Urinary bladder (tissue), 4 donors: ENCODE measurements around the gene ATRNL1. TPM values are rescaled to one million over a fixed set of nuclear protein-coding genes. Genes with fewer than 3 reads are reported as not detected.
"Not testable (repeated sequence)": the region's sequence is repeated elsewhere in the genome, so short reads cannot be mapped to it uniquely, and the experiment has no call there.

Source experiments
- DNase-seq: peaks from one replicate; pipeline ENCODE4 v3.0.0-alpha.2; 2015; ENCODE audit errors: extremely low spot score
- H3K27ac ChIP-seq: one replicate; pipeline ENCODE4 v1.5.1; 2013; ENCODE audit warnings: low read depth, mild to moderate bottlenecking, moderate library complexity
- H3K36me3 ChIP-seq: one replicate; pipeline ENCODE4 v1.6.1; 2013; ENCODE audit warnings: mild to moderate bottlenecking, moderate library complexity; ENCODE audit not compliant: insufficient read depth
- H3K4me1 ChIP-seq: one replicate; pipeline ENCODE4 v1.6.1; 2013; ENCODE audit warnings: mild to moderate bottlenecking, moderate library complexity; ENCODE audit not compliant: insufficient read depth
- H3K4me3 ChIP-seq: one replicate; pipeline ENCODE4 v1.5.1; 2013; ENCODE audit warnings: low read depth, low read length
- WGBS: extraction: QIAGEN DNeasy Blood & Tissue Kit; methylation state at CpG from one replicate; pipeline ENCODE4 v1.1.7; 2013; 5-methylcytosine and 5-hydroxymethylcytosine counted together
- polyA plus RNA-seq: library from polyadenylated mRNA; stranded (reverse); fragments of 200-250 nt; gene quantifications from one replicate; pipeline ENCODE4 v1.2.3, GENCODE V29; 2013
- total RNA-seq: library from RNA; depleted of rRNA; stranded (reverse); fragments of >200 nt; gene quantifications from one replicate; pipeline ENCODE4 v1.2.3, GENCODE V29; 2014
- donor health status: healthy with polysubstance abuse.
- donor health status: healthy.

The ATRNL1 gene
- total and polyA plus RNA-seq, 2 donors, result 1.9 to 153 TPM

- Histone ChIP-seq H3K27ac (no peak overlapping the region), H3K4me1 (no peaks in the 10 kb centered on the region), H3K4me3 (no peak overlapping the region), H3K36me3 (no peaks in the 10 kb centered on the region)
- no peak for DNase-seq
- 56% methylated on average over 3 of the region's 3 CpGs for WGBS
Observed at GRCh38 chr10:115436999-115437398, 343.8 kb downstream of the ATRNL1 start.

DNA sequence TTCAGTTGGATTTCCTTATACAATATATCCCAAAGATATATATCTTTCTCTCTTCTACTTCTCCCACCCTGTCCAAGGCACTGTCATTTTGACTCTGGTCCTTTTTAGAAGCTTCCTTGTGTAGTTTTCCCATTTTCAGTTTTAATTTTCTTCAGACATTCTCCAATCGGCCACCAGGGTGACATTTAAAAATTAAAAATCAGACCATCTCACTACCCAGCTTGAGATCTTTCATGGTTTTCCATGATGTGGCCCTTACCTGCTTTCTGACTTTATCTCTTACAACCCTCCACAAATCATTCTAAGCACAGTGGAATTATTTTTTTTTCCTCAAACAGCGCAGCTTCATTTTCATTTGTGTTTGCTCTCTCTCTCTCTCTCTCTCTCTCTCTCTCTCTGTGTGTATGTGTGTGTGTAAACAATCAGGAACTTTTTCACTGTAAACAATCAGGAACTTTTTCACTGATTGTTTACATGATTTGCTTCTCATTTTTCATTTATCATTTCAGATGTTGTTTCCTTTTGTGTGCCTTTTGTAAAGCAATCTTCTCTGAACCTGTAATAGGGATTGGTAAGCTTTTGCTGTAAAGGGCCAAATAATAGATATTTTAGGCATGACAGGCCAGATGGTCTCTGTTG lies 348.9 kb downstream of the ATRNL1 start:
- H3K4me3 ChIP-seq, result no peak overlapping the region
- no peak for DNase-seq
- H3K27ac ChIP-seq, result no peak overlapping the region
- WGBS, result 64% methylated on average over 2 of the region's 2 CpGs
- H3K36me3 ChIP-seq, result no peaks in the 10 kb centered on the region
- no peaks in the 10 kb centered on the region for H3K4me1 ChIP-seq

GRCh38 chr10:115456812-115457211 lies 363.6 kb downstream of the ATRNL1 start:
- Histone ChIP-seq H3K36me3 (no peaks in the 10 kb centered on the region), H3K4me3 (no peak overlapping the region), H3K4me1 (no peaks in the 10 kb centered on the region), H3K27ac (no peak overlapping the region)
- DNase-seq, result no peak
- WGBS, result 95% methylated on average over 5 of the region's 5 CpGs

- Histone ChIP-seq H3K4me3 (no peak overlapping the region), H3K4me1 (no peaks in the 10 kb centered on the region), H3K36me3 (no peaks in the 10 kb centered on the region), H3K27ac (no peak overlapping the region)
- 91% methylated on average over 2 of the region's 2 CpGs for WGBS
- DNase-seq, result no peak
Observed at GRCh38 chr10:115483294-115483693, 390.1 kb downstream of the ATRNL1 start.

DNA sequence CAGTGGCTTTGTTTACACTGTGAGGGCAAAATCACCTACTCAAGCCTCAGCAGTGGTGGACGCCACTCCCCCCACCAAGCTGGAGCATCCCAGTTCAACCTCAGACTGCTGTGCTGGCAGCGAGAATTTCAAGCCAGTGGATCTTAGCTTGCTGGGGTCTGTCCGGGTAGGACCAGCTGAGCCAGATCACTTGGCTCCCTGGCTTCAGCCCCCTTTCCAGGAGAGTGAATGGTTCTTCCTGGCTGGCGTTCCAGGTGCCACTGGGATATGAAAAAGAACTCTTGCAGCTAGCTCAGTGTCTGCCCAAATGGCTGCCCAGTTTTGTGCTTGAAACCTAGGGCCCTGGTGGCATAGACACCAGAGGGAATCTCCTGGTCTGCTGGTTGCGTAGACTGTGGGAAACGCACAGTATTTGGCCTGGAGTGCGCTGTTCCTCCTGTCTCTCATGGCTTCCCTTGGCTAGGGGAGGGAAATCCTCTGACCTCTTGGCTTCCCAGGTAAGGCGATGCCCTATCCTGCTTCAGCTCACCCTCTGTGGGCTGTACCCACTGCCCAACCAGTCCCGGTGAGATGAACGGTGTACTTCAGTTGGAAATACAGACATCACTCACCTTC lies 398.5 kb downstream of the ATRNL1 start:
- no peak overlapping the region for H3K27ac ChIP-seq
- DNase-seq, result no peak
- H3K36me3 ChIP-seq, result no peaks in the 10 kb centered on the region
- H3K4me3 ChIP-seq, result no peak overlapping the region
- H3K4me1 ChIP-seq, result no peaks in the 10 kb centered on the region
- 93% methylated on average over 10 of the region's 10 CpGs for WGBS

GRCh38 chr10:115503546-115503945 lies 410.4 kb downstream of the ATRNL1 start:
- DNase-seq, result no peak
- Histone ChIP-seq H3K4me1 (no peaks in the 10 kb centered on the region), H3K36me3 (no peaks in the 10 kb centered on the region), H3K27ac (no peak overlapping the region), H3K4me3 (no peak overlapping the region)

GRCh38 chr10:115514895-115515294 lies 421.7 kb downstream of the ATRNL1 start:
- Histone ChIP-seq H3K27ac (no peak overlapping the region), H3K36me3 (no peaks in the 10 kb centered on the region), H3K4me3 (no peak overlapping the region), H3K4me1 (no peaks in the 10 kb centered on the region)
- WGBS, result 93% methylated on average over 2 of the region's 2 CpGs
- DNase-seq, result no peak

GRCh38 chr10:115525141-115525540 lies 432.0 kb downstream of the ATRNL1 start:
- no peaks in the 10 kb centered on the region for H3K4me1 ChIP-seq
- H3K27ac ChIP-seq, result no peak overlapping the region
- no peaks in the 10 kb centered on the region for H3K36me3 ChIP-seq
- H3K4me3 ChIP-seq, result no peak overlapping the region
- WGBS, result 80% methylated on average over 5 of the region's 5 CpGs
- no peak for DNase-seq

- not testable (repeated sequence) for H3K36me3 ChIP-seq, H3K4me1 ChIP-seq, H3K4me3 ChIP-seq, DNase-seq, H3K27ac ChIP-seq
Observed at GRCh38 chr10:115527682-115528081, 434.5 kb downstream of the ATRNL1 start.

DNA sequence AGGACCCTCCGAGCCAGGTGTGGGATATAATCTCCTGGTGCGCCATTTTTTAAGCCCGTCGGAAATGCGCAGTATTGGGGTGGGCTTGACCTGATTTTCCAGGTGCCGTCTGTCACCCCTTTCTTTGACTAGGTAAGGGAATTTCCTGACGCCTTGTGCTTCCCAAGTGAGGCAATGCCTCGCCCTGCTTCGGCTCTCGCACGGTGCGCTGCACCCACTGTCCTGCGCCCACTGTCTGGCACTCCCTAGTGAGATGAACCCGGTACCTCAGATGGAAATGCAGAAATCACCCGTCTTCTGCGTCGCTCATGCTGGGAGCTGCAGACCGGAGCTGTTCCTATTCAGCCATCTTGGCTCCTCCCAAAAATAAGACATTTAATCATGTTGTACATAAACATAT lies 443.2 kb downstream of the ATRNL1 start:
- H3K27ac ChIP-seq, H3K4me1 ChIP-seq, DNase-seq, H3K4me3 ChIP-seq, H3K36me3 ChIP-seq: not testable (repeated sequence)
- WGBS, result 95% methylated on average over 18 of the region's 18 CpGs

DNA sequence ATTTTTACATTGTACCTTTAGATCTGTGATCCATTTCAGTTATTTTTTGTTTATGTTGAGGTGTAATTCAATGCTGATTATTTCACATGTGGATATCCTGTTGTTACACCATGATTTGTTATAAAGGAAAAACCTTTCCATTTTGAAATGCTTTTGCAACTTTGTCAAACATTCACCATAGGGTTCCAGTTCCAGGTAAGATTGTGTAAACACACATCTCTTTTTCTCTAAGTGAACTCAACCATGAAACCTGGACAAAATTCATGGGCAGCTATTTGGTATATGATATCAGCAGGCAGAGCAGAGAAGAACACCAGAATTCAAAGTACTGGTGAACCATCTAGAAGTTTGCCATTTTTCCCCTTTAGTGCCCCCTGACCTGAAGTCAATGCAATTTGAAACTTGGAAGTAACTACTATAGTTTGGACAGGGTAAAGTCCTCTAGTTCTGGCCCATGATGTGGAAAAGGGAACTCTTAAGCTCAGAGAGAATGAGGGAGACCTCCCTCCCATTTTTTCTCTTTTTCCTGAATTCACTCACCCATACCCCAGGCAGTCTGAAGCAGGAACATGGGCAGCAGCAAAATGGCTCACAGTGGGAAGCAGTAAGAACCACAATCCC lies 446.1 kb downstream of the ATRNL1 start:
- H3K4me3 ChIP-seq, result no peak overlapping the region
- no peaks in the 10 kb centered on the region for H3K4me1 ChIP-seq
- no peaks in the 10 kb centered on the region for H3K36me3 ChIP-seq
- DNase-seq, result no peak
- no peak overlapping the region for H3K27ac ChIP-seq

GRCh38 chr10:115555887-115556402 lies 462.8 kb downstream of the ATRNL1 start:
- H3K4me3 ChIP-seq, result no peak overlapping the region
- no peaks in the 10 kb centered on the region for H3K36me3 ChIP-seq
- no peak overlapping the region for H3K27ac ChIP-seq
- DNase-seq, result no peak
- no peaks in the 10 kb centered on the region for H3K4me1 ChIP-seq
- 60% methylated on average over 3 of the region's 3 CpGs for WGBS

- WGBS, result 64% methylated on average over 3 of the region's 3 CpGs
- no peak overlapping the region for H3K27ac ChIP-seq
Observed at GRCh38 chr10:115558252-115558651, 465.1 kb downstream of the ATRNL1 start.

DNA sequence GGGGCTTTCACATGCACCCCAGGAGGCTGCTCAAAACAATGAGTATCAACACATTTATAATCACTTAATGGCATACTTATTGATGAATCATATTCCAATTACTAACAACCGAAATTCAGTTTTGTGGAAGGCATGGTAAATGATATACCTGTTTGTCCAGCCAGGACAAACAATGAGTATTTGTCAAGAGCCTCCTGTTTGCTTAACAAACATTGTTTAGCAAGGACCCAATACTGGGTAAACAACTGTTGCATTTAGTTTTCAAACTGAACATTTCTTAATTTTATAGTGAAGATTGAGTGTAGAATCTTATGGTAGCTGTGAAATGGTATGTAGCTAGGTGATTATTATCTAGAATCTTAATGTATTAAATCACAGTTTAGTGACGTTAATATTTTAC lies 473.7 kb downstream of the ATRNL1 start:
- no peaks in the 10 kb centered on the region for H3K4me1 ChIP-seq
- H3K36me3 ChIP-seq, result no peaks in the 10 kb centered on the region
- no peak overlapping the region for H3K27ac ChIP-seq
- WGBS, result 75% methylated on average over 2 of the region's 2 CpGs
- no peak for DNase-seq
- no peak overlapping the region for H3K4me3 ChIP-seq

More at GRCh38 chr10:115558252-115558651, 465.1 kb downstream of the ATRNL1 start:
- Histone ChIP-seq H3K36me3 (no peaks in the 10 kb centered on the region), H3K4me1 (no peaks in the 10 kb centered on the region), H3K4me3 (no peak overlapping the region)
- DNase-seq, result no peak
